Gastrocnemius medialis (tissue), 4 donors: ENCODE data around the gene ABLIM3.

Source experiments
- CTCF ChIP-seq, 5 experiments: fragments of 450-650 bp in 3 of 5; fragments of 200-600 bp in 2 of 5; sonication (generic) in 2 of 5; IDR thresholded peaks in 4 of 5; conservative IDR thresholded peaks in 1 of 5; 1 replicate in 4 of 5; 2 replicates in 1 of 5; pipeline ENCODE4 v1.5.1; 2016 to 2019; ENCODE audit warnings: antibody characterized with exemption in 5 of 5, mild to moderate bottlenecking in 3 of 5, moderate library complexity in 3 of 5
- POLR2A ChIP-seq, 2 donors: fragments of 450-650 bp; IDR thresholded peaks; one replicate each; pipeline ENCODE4 v1.6.1; 2017; ENCODE audit warnings: antibody characterized with exemption in 2 of 2, mild to moderate bottlenecking in 2 of 2, moderate library complexity in 2 of 2

GRCh38 chr5:149149942-149150341, 8.6 kb downstream of the ABLIM3 start:
- TF ChIP-seq CTCF (IDR thresholded peaks at IDR 0.05 in 4 of 5, conservative IDR thresholded peaks at IDR 0.05 in 1 of 5) = no peak
- TF ChIP-seq POLR2A (IDR thresholded peaks at IDR 0.05) = peak in 1 of 2 donors; percentile 21
